ENCODE measurements around the gene CDHR2. TPM values are rescaled to one million over a fixed set of nuclear protein-coding genes. Genes with fewer than 3 reads are reported as not detected.

Gene CDHR2
- total and polyA plus RNA-seq, 2 donors (not counting 3 experiments of a cell fraction or from before 2014, with no cell fraction given): not detected

GRCh38 chr5:176608937-176609723 is 60.0 kb downstream of the CDHR2 start:
- Histone ChIP-seq H3K36me3 (ENCODE audit: control insufficient read depth in 2 of 2, extremely low read depth in 1 of 2, insufficient read depth in 2 of 2, low read length in 2 of 2) (no peaks in the 10 kb centered on the region), H3K9me3 (replicated peaks; ENCODE audit: control insufficient read depth, insufficient read depth, low read length) (no peaks in the 10 kb centered on the region), H3K4me1 (ENCODE audit: control insufficient read depth, extremely low read depth, insufficient read depth, low read length) (peaks cover 2% of the 10 kb centered on the region), H3K79me2 (ENCODE audit: control insufficient read depth, insufficient read depth, low read length) (no peaks in the 10 kb centered on the region), H3K27ac (ENCODE audit: insufficient read depth, low read depth, low read length) (no peak overlapping the region), H3K4me3 (replicated peaks in 1 of 3; ENCODE audit: insufficient read depth in 1 of 3, low read depth in 1 of 3, low read length in 3 of 3) (peak overlapping the region in 2 of 3 experiments; percentile 1 to 63), H3K4me2 (ENCODE audit: insufficient read depth, low read length) (peak overlapping the region; percentile 20), H4K20me1 (replicated peaks; ENCODE audit: control insufficient read depth, extremely low read depth, insufficient read depth, low read length) (no peaks in the 10 kb centered on the region), H2AFZ (ENCODE audit: low read depth, low read length) (peak overlapping the region; percentile 25), H3K9ac (replicated peaks; ENCODE audit: extremely low read depth, insufficient read depth, low read length) (no peak overlapping the region), H3K27me3 (ENCODE audit: control insufficient read depth in 2 of 2, insufficient read depth in 2 of 2, low read length in 2 of 2) (no peaks in the 10 kb centered on the region), H3K9me1 (replicated peaks; ENCODE audit: control insufficient read depth, extremely low read depth, insufficient read depth, low read length) (no peaks in the 10 kb centered on the region)
- TF ChIP-seq GATA2 (IDR thresholded peaks at IDR 0.05; ENCODE audit: insufficient read depth, insufficient read length, low read depth, low read length) (no peak), POLR2AphosphoS5 (IDR thresholded peaks at IDR 0.05; ENCODE audit: insufficient read depth, low read depth, low read length) (no peak), POLR2A (IDR thresholded peaks at IDR 0.05; ENCODE audit: low read depth, low read length) (no peak), JUN (IDR thresholded peaks at IDR 0.05; ENCODE audit: borderline replicate concordance, insufficient read depth, insufficient read length, low read depth) (no peak), CTCF (IDR thresholded peaks at IDR 0.05; ENCODE audit: extremely low read depth in 1 of 2, insufficient read depth in 1 of 2, low read depth in 1 of 2, low read length in 2 of 2) (peak in 1 of 2 donors; percentile 1), MAX (IDR thresholded peaks at IDR 0.05; ENCODE audit: insufficient read depth, insufficient read length) (no peak), MYC (IDR thresholded peaks at IDR 0.05; ENCODE audit: low read depth, low read length) (no peak), EZH2 (IDR thresholded peaks at IDR 0.05; ENCODE audit: borderline replicate concordance, low read depth, low read length, severe bottlenecking) (no peak)
- ChIA-PET CTCF (interaction anchor here (1.0 to 2.4 kb wide), 5 partner anchors 9 to 193 kb away, joined by 3 to 9 read pairs (median 3); partner anchors contain the start of gene CLTB), POLR2A (no interaction called here)
- BruUV-seq (replicated peaks): no TSS peak
- FAIRE-seq (peak; percentile 8), DNase-seq (ENCODE audit: low read depth, low spot score) (no peak)
- intact Hi-C loops (cut with micrococcal nuclease): loop anchor here (1.0 kb wide), 1 partner anchor 38 kb away; the partner anchor contains the start of gene TSPAN17
- dilution Hi-C loops (cut with MboI; ENCODE audit: extremely low pct_ligation_motif_present, low sequenced_read_pairs): no loop called here

Measured in endothelial cell of umbilical vein (primary cell).